CD14-positive monocyte (primary cell): ENCODE results near the gene KMT2C. TPM values are rescaled to one million over a fixed set of nuclear protein-coding genes. Genes with fewer than 3 reads are reported as not detected.
A peak's percentile ranks its signal among the peaks of the same experiment; 100 is the strongest.
"Not testable (repeated sequence)": the region's sequence is repeated elsewhere in the genome, so short reads cannot be mapped to it uniquely, and the experiment has no call there.

Experiments
- DNase-seq, 3 donors: peaks; one replicate each; pipeline ENCODE4 v3.0.0-alpha.2; 2011 to 2022
- H2AFZ ChIP-seq: 2 replicates; pipeline ENCODE4 v1.6.0; 2012; ENCODE audit warnings: mild to moderate bottlenecking, low read depth, low read length, inconsistent platforms; ENCODE audit not compliant: insufficient read depth, poor library complexity, severe bottlenecking
- H3K27ac ChIP-seq, 2 donors: 1 replicate in 1 of 2; 2 replicates in 1 of 2; pipeline ENCODE4 v1.5.1; 2012 to 2013; ENCODE audit warnings: low read length in 2 of 2, control low read depth in 1 of 2, inconsistent platforms in 1 of 2, low read depth in 1 of 2, mild to moderate bottlenecking in 1 of 2
- H3K27me3 ChIP-seq, 2 donors: one replicate each; pipeline versions ENCODE4 v1.6.0 to v1.6.1; 2011 to 2013; ENCODE audit warnings: low read length in 2 of 2; ENCODE audit not compliant: control insufficient read depth in 2 of 2, insufficient read depth in 2 of 2
- H3K36me3 ChIP-seq, 2 donors: replicated peaks in 1 of 2; 1 replicate in 1 of 2; 2 replicates in 1 of 2; pipeline versions ENCODE4 v1.5.1 to v1.6.1; 2012 to 2013; ENCODE audit warnings: low read length in 2 of 2, control low read depth in 1 of 2, inconsistent platforms in 1 of 2, mild to moderate bottlenecking in 1 of 2; ENCODE audit not compliant: insufficient read depth in 2 of 2, control insufficient read depth in 1 of 2
- H3K4me1 ChIP-seq, 2 donors: 1 replicate in 1 of 2; 2 replicates in 1 of 2; pipeline versions ENCODE4 v1.5.1 to v1.6.1; 2012 to 2013; ENCODE audit warnings: low read length in 2 of 2, control low read depth in 1 of 2, inconsistent platforms in 1 of 2, mild to moderate bottlenecking in 1 of 2, moderate library complexity in 1 of 2; ENCODE audit not compliant: insufficient read depth in 2 of 2, control insufficient read depth in 1 of 2
- H3K4me2 ChIP-seq: replicated peaks from 2 replicates; pipeline ENCODE3; 2012; ENCODE audit warnings: low read length, moderate library complexity, mild to moderate bottlenecking; ENCODE audit not compliant: poor library complexity, severe bottlenecking; ENCODE audit errors: extremely low read depth
- H3K4me3 ChIP-seq, 3 experiments: fragments of 200-600 bp in 1 of 3; sonication (generic) in 1 of 3; replicated peaks in 1 of 3; 1 replicate in 2 of 3; 2 replicates in 1 of 3; pipeline ENCODE4 v1.5.1; 2011 to 2013; ENCODE audit warnings: low read length in 3 of 3, mild to moderate bottlenecking in 3 of 3, control low read depth in 2 of 3, low read depth in 2 of 3, inconsistent platforms in 1 of 3, moderate library complexity in 1 of 3
- H3K79me2 ChIP-seq: 2 replicates; pipeline ENCODE4 v1.6.0; 2012; ENCODE audit warnings: mild to moderate bottlenecking, control low read depth, inconsistent platforms, low read length, moderate library complexity; ENCODE audit not compliant: insufficient read depth
- H3K9ac ChIP-seq: 2 replicates; pipeline ENCODE4 v1.6.0; 2017; ENCODE audit warnings: low read length, mild to moderate bottlenecking; ENCODE audit not compliant: insufficient read depth, poor library complexity, severe bottlenecking
- H3K9me3 ChIP-seq, 2 donors: replicated peaks in 1 of 2; 1 replicate in 1 of 2; 2 replicates in 1 of 2; pipeline versions ENCODE4 v1.5.1 to v1.6.1; 2012 to 2013; ENCODE audit warnings: low read length in 2 of 2, control low read depth in 1 of 2; ENCODE audit not compliant: control insufficient read depth in 1 of 2, insufficient read depth in 1 of 2
- H4K20me1 ChIP-seq: 2 replicates; pipeline ENCODE4 v1.6.0; 2012; ENCODE audit warnings: mild to moderate bottlenecking, low read length, control low read depth, moderate library complexity; ENCODE audit not compliant: insufficient read depth
- H3K27ac Mint-ChIP-seq, 7 donors: one replicate each; pipeline ENCODE4 v1.8.0; 2020; ENCODE audit warnings: mild to moderate bottlenecking in 7 of 7, mixed read lengths in 7 of 7, moderate library complexity in 6 of 7, inconsistent platforms in 2 of 7
- H3K27me3 Mint-ChIP-seq, 3 donors: one replicate each; pipeline ENCODE4 v1.8.0; 2021 to 2022; ENCODE audit warnings: low read depth in 3 of 3, mild to moderate bottlenecking in 3 of 3, mixed read lengths in 3 of 3, moderate library complexity in 3 of 3, inconsistent platforms in 1 of 3
- H3K36me3 Mint-ChIP-seq, 2 donors: one replicate each; pipeline ENCODE4 v1.8.0; 2020; ENCODE audit warnings: mixed read lengths in 2 of 2, inconsistent platforms in 1 of 2, mild to moderate bottlenecking in 1 of 2
- H3K4me1 Mint-ChIP-seq: one replicate; pipeline ENCODE4 v1.8.0; 2020; ENCODE audit warnings: mild to moderate bottlenecking, mixed read lengths
- H3K4me3 Mint-ChIP-seq, 2 donors: one replicate each; pipeline ENCODE4 v1.8.0; 2020; ENCODE audit warnings: mild to moderate bottlenecking in 2 of 2, mixed read lengths in 2 of 2, moderate library complexity in 1 of 2
- H3K9me3 Mint-ChIP-seq, 7 donors: one replicate each; pipeline ENCODE4 v1.8.0; 2020 to 2022; ENCODE audit warnings: mixed read lengths in 7 of 7, mild to moderate bottlenecking in 6 of 7, moderate library complexity in 6 of 7, inconsistent platforms in 2 of 7
- CTCF ChIP-seq: fragments of 200-600 bp; IDR thresholded peaks from one replicate; pipeline ENCODE4 v1.8.0; 2022; ENCODE audit warnings: antibody characterized with exemption, mild to moderate bottlenecking
- WGBS: methylation state at CpG from one replicate; pipeline ENCODE4 v1.1.5; 2013; ENCODE audit warnings: missing lambda C conversion rate; ENCODE audit not compliant: insufficient coverage; 5-methylcytosine and 5-hydroxymethylcytosine counted together
- intact Hi-C, 2 donors: fragments of 100-400 bp; cut with micrococcal nuclease; formaldehyde crosslinking; loops; one replicate each; pipeline versions ENCODE4 v1.15.0 to v1.15.1; 2023
- polyA plus RNA-seq, 3 donors: library from polyadenylated mRNA; depleted of rRNA in 1 of 3; unstranded in 2 of 3; stranded (reverse) in 1 of 3; fragments of 300-500 nt in 2 of 3; fragments of >200 nt in 1 of 3; fragmentation: Illumina TruSeq in 2 of 3; gene quantifications; 1 replicate in 2 of 3; 2 replicates in 1 of 3; pipeline ENCODE4 v1.2.3, GENCODE V29; 2012 to 2021

Gene KMT2C
- polyA plus RNA-seq, 3 donors: 4.5 to 26.1 (median 7.3) TPM

GRCh38 chr7:152420950-152421349 lies 14.9 kb downstream of the KMT2C start:
- intact Hi-C loops: loop anchor here in 1 of 2 donors (10.0 kb wide), 1 partner anchor 46 kb away; no protein-coding TSS in a partner anchor

GRCh38 chr7:152419473-152420429 lies 16.1 kb downstream of the KMT2C start:
- Histone ChIP-seq H3K9me3 (peaks cover 0 to under 1% of the 10 kb centered on the region in 2 donors), H3K4me3 (no peak overlapping the region), H3K9ac (no peak overlapping the region), H3K27me3 (no peaks in the 10 kb centered on the region), H4K20me1 (peaks cover 100% of the 10 kb centered on the region), H3K27ac (peak overlapping the region in 1 of 2 donors; percentile 46), H2AFZ (no peak overlapping the region), H3K4me1 (peaks cover 15 to 20% of the 10 kb centered on the region in 2 donors), H3K79me2 (peaks cover 100% of the 10 kb centered on the region), H3K4me2 (no peak overlapping the region), H3K36me3 (no peaks in the 10 kb centered on the region)
- Mint-ChIP-seq H3K36me3 (peaks cover 3 to 24% of the 10 kb centered on the region in 2 donors), H3K27ac (peak overlapping the region in 6 of 7 donors; percentile 19 to 77 (median 38)), H3K4me1 (peaks cover 31% of the 10 kb centered on the region), H3K4me3 (peak overlapping the region in 1 of 2 donors; percentile 32), H3K9me3 (peaks cover 0 to 3% (median 3%) of the 10 kb centered on the region in 7 donors), H3K27me3 (no peaks in the 10 kb centered on the region)
- intact Hi-C loops: loop anchor here in 1 of 2 donors (10.0 kb wide), 1 partner anchor 45 kb away; no protein-coding TSS in a partner anchor
- no peak for TF ChIP-seq CTCF
- WGBS: 57% methylated on average over 1 of the region's 5 CpGs
- no peak for DNase-seq

More at GRCh38 chr7:152420950-152421349, 14.9 kb downstream of the KMT2C start:
- not testable (repeated sequence) for H3K36me3 ChIP-seq, H3K4me3 Mint-ChIP-seq, H3K27me3 ChIP-seq, H3K27ac Mint-ChIP-seq, H3K27ac ChIP-seq, DNase-seq, H2AFZ ChIP-seq, H3K4me2 ChIP-seq, H3K9me3 ChIP-seq, H3K27me3 Mint-ChIP-seq, H3K9me3 Mint-ChIP-seq, H3K4me3 ChIP-seq, H3K9ac ChIP-seq
- Mint-ChIP-seq H3K4me1 (peaks cover 41% of the 10 kb centered on the region), H3K36me3 (peaks cover 3 to 28% of the 10 kb centered on the region in 2 donors)
- Histone ChIP-seq H4K20me1 (peaks cover 100% of the 10 kb centered on the region), H3K79me2 (peaks cover 100% of the 10 kb centered on the region), H3K4me1 (peaks cover 16 to 28% of the 10 kb centered on the region in 2 donors)
